T-helper 2 cell treated with Interferon-gamma antibody and Interleukin-4, amounts not matched to agents 5 μg/mL and 100 μg/mL, for 36 hours (primary cell): ENCODE data around the gene DLST.

Source experiments
- DNase-seq: peaks from one replicate; pipeline ENCODE4 v3.0.0; 2021; ENCODE audit warnings: low spot score
- H3K27ac Mint-ChIP-seq: one replicate; pipeline ENCODE4 v1.8.0; 2021; ENCODE audit warnings: mild to moderate bottlenecking, mixed read lengths
- H3K27me3 Mint-ChIP-seq: one replicate; pipeline ENCODE4 v1.8.0; 2021; ENCODE audit warnings: low read depth, mixed read lengths
- H3K36me3 Mint-ChIP-seq: one replicate; pipeline ENCODE4 v1.8.0; 2021; ENCODE audit warnings: low read depth, mixed read lengths
- H3K4me1 Mint-ChIP-seq: one replicate; pipeline ENCODE4 v1.8.0; 2021; ENCODE audit warnings: low read depth, mixed read lengths
- H3K4me3 Mint-ChIP-seq: one replicate; pipeline ENCODE4 v1.8.0; 2022; ENCODE audit warnings: mild to moderate bottlenecking, moderate library complexity, mixed read lengths
- H3K9me3 Mint-ChIP-seq: one replicate; pipeline ENCODE4 v1.8.0; 2021; ENCODE audit warnings: mixed read lengths

Gene DLST

GRCh38 chr14:74949859-74950573 lies 68.3 kb downstream of the DLST start:
- Mint-ChIP-seq H3K36me3 (no peaks in the 10 kb centered on the region), H3K9me3 (no peaks in the 10 kb centered on the region), H3K4me1 (peaks cover 6% of the 10 kb centered on the region), H3K27ac (no peak overlapping the region), H3K4me3 (no peak overlapping the region), H3K27me3 (no peaks in the 10 kb centered on the region)
- no peak for DNase-seq

DNA sequence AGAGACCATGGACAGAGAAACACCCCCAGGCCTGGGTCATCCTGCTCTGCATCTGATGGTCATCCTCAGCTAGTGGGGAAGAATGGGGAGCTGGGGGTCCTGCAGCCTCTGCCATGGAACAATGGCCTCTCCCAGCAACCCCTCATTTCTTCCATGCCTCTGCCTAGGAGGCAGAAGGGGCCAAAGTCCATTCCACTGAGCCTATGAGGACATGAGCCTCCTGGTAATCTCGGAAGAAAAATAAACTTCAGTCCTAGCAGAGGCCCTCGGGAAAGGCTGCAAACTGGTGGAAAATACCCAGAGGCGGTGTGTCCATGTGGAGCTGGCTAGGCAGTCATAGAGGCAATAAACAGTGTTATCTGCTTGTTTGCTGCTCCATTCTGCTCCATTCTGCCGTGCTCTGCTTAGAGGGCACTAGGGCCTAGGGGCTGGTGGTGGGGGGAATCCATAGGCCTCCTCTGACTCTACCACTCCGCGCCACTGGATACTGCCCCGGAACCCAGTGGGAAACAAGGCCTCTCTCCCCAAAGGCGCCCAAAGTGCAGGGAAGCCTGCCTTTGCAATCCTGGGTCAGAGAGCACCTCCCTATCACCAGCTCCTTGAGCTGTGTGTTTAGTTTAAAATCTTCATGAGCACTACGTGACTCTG lies 69.2 kb downstream of the DLST start:
- H3K9me3 Mint-ChIP-seq = no peaks in the 10 kb centered on the region
- H3K27ac Mint-ChIP-seq = no peak overlapping the region
- H3K27me3 Mint-ChIP-seq = peaks cover 2% of the 10 kb centered on the region
- peaks cover 6% of the 10 kb centered on the region for H3K4me1 Mint-ChIP-seq
- no peak for DNase-seq
- no peak overlapping the region for H3K4me3 Mint-ChIP-seq
- H3K36me3 Mint-ChIP-seq = no peaks in the 10 kb centered on the region

- Mint-ChIP-seq H3K27me3 (peaks cover 9% of the 10 kb centered on the region), H3K4me3 (no peak overlapping the region), H3K27ac (no peak overlapping the region), H3K36me3 (no peaks in the 10 kb centered on the region), H3K4me1 (peaks cover 2% of the 10 kb centered on the region), H3K9me3 (no peaks in the 10 kb centered on the region)
- no peak for DNase-seq
Observed at GRCh38 chr14:74951443-74952179, 69.9 kb downstream of the DLST start.

DNA sequence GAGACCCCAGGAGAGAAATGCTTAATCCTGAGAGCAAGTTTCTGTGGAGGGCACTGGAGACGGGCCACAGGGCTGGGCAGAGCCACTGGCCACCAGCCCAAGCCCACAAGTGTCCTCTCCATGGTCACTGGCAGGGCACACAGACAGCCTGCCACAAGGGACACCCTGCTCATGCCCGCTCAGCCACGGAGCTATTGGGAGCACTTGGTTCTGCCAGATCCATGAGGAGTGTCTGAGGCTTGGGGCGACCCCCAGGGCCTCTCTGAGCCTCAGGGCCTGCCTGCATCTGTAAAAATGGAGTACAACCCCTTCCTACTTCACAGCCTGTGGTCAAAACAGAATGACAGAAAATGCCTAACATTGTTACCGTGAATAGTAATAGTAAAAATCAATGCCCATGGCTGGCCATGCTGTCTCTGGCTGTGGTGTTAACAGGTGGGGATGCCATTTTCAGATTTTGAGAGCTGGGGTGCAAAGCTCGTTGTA lies 70.5 kb downstream of the DLST start:
- H3K9me3 Mint-ChIP-seq = no peaks in the 10 kb centered on the region

GRCh38 chr14:74952697-74953484 lies 71.2 kb downstream of the DLST start:
- Mint-ChIP-seq H3K4me1 (peaks cover 1% of the 10 kb centered on the region), H3K36me3 (no peaks in the 10 kb centered on the region), H3K4me3 (no peak overlapping the region), H3K27me3 (peaks cover 11% of the 10 kb centered on the region), H3K27ac (no peak overlapping the region), H3K9me3 (no peaks in the 10 kb centered on the region)
- no peak for DNase-seq

More for the DNA sequence above, 70.5 kb downstream of the DLST start:
- no peak overlapping the region for H3K27ac Mint-ChIP-seq
- peaks cover 1% of the 10 kb centered on the region for H3K4me1 Mint-ChIP-seq
- DNase-seq = no peak
- H3K4me3 Mint-ChIP-seq = no peak overlapping the region
- no peaks in the 10 kb centered on the region for H3K36me3 Mint-ChIP-seq
- H3K27me3 Mint-ChIP-seq = peaks cover 9% of the 10 kb centered on the region
